Pancreas (tissue), 10 donors: ENCODE data around the gene MYO1F. TPM values are rescaled to one million over a fixed set of nuclear protein-coding genes. Genes with fewer than 3 reads are reported as not detected.
"Not testable (repeated sequence)": the region's sequence is repeated elsewhere in the genome, so short reads cannot be mapped to it uniquely, and the experiment has no call there.

ENCODE experiments used
- ATAC-seq, 4 donors: fragments of 200-7000 bp; cut with Tn5 transposase; one replicate each; pipeline versions ENCODE4 v1.8.0 to v1.9.1; 2020; ENCODE audit warnings: mild to moderate bottlenecking in 4 of 4, moderate library complexity in 4 of 4
- DNase-seq, 6 donors: peaks; one replicate each; pipeline ENCODE4 v3.0.0-alpha.2; 2020
- FAIRE-seq: peaks from 2 replicates; lab custom pipeline; 2012; peaks lifted over from hg19 to GRCh38; lab: Jason Lieb, UNC
- H3K27ac ChIP-seq, 4 donors: fragments of 200-600 bp; sonication (generic); 1 replicate in 3 of 4; 2 replicates in 1 of 4; pipeline versions ENCODE4 v1.5.0 to v1.8.0; 2020
- H3K27me3 ChIP-seq, 4 donors: fragments of 200-600 bp; one replicate each; pipeline ENCODE4 v1.8.0; 2021
- H3K36me3 ChIP-seq, 3 donors: fragments of 200-600 bp; sonication (generic) in 1 of 3; one replicate each; pipeline versions ENCODE4 v1.5.0 to v1.8.0; 2020 to 2021
- H3K4me1 ChIP-seq, 3 donors: fragments of 200-600 bp; one replicate each; pipeline ENCODE4 v1.8.0; 2021
- H3K4me3 ChIP-seq, 4 donors: fragments of 200-600 bp; sonication (generic) in 2 of 4; one replicate each; pipeline versions ENCODE4 v1.5.0 to v1.8.0; 2020 to 2021
- H3K9me3 ChIP-seq, 4 donors: fragments of 200-600 bp; one replicate each; pipeline ENCODE4 v1.8.0; 2021
- CTCF ChIP-seq, 4 donors: fragments of 200-600 bp; sonication (generic) in 3 of 4; IDR thresholded peaks; one replicate each; pipeline versions ENCODE4 v1.5.0 to v1.8.0; 2021; ENCODE audit warnings: antibody characterized with exemption in 4 of 4
- WGBS, 2 donors: extraction: QIAGEN DNeasy Blood & Tissue Kit; methylation state at CpG; one replicate each; pipeline ENCODE4 v1.1.7; 2013; 5-methylcytosine and 5-hydroxymethylcytosine counted together
- intact Hi-C, 3 donors: fragments of 100-400 bp; cut with DNase I; formaldehyde crosslinking; loops; one replicate each; pipeline versions ENCODE4 v1.11.1 to v1.14.2; 2022
- polyA plus RNA-seq, 2 donors: library from polyadenylated mRNA; stranded (reverse); fragments of 200-250 nt; gene quantifications; one replicate each; pipeline ENCODE4 v1.2.3, GENCODE V29; 2013
- total RNA-seq, 6 donors: library from RNA; stranded (reverse); fragmentation: NEBNext Ultra II Directional in 4 of 6; extraction: Animal tissue kit (Norgen Biotek cat#: 25700) in 4 of 6; gene quantifications; one replicate each; pipeline versions ENCODE4 v1.2.1 to v1.2.4, GENCODE V29; 2021 to 2023
- donor health status: healthy with polysubstance abuse.
- donor health status: DM: no; HTN: no; CAD: no; lungs with moderate emphysema.
- donor health status: DM: no; HTN: no; CAD: no.
- donor health status: control.
- donor health status: control.
- donor health status: Bipolar disorder and iron deficiency.
- donor health status: DM: yes; HTN: yes; CAD: no.
- donor health status: DM: no; HTN: no; CAD: no.
- donor health status: DM: no; HTN: no; CAD: no.
- donor health status: DM: yes; HTN: yes; CAD: no.

Gene MYO1F
- total and polyA plus RNA-seq, 8 donors, result 1.2 to 21.3 (median 4.8) TPM

GRCh38 chr19:8517551-8518442 lies 59.4 kb downstream of the MYO1F start:
- peak overlapping the region in 1 of 4 donors; percentile 28 for H3K27ac ChIP-seq
- no peaks in the 10 kb centered on the region for H3K9me3 ChIP-seq
- intact Hi-C loops, result no loop called here
- H3K4me3 ChIP-seq, result no peak overlapping the region
- H3K4me1 ChIP-seq, result peaks cover 6 to 7% (median 6%) of the 10 kb centered on the region in 3 donors
- FAIRE-seq, result no peak
- no peak for DNase-seq
- ATAC-seq, result no peak
- H3K27me3 ChIP-seq, result no peaks in the 10 kb centered on the region
- WGBS, 2 donors, result 46 to 47% methylated on average over 10 of the region's 10 CpGs
- H3K36me3 ChIP-seq, result no peaks in the 10 kb centered on the region
- no peak for TF ChIP-seq CTCF (IDR thresholded peaks at IDR 0.05)

- Histone ChIP-seq H3K9me3 (no peaks in the 10 kb centered on the region), H3K27ac (no peak overlapping the region), H3K4me3 (no peak overlapping the region), H3K36me3 (no peaks in the 10 kb centered on the region), H3K4me1 (peaks cover 6 to 8% (median 6%) of the 10 kb centered on the region in 3 donors), H3K27me3 (no peaks in the 10 kb centered on the region)
- WGBS, 2 donors, result 82 to 93% methylated on average over 11 of the region's 11 CpGs
- intact Hi-C loops, result no loop called here
- TF ChIP-seq CTCF (IDR thresholded peaks at IDR 0.05), result no peak
- ATAC-seq (no peak), FAIRE-seq (no peak), DNase-seq (no peak)
Measured at GRCh38 chr19:8515317-8515716, 61.9 kb downstream of the MYO1F start.

GRCh38 chr19:8514505-8515009 lies 62.7 kb downstream of the MYO1F start:
- H3K36me3 ChIP-seq, H3K9me3 ChIP-seq, FAIRE-seq, ATAC-seq, H3K4me1 ChIP-seq, H3K27me3 ChIP-seq, intact Hi-C loops: not testable (repeated sequence)
- Histone ChIP-seq H3K27ac (peak overlapping the region; percentile 83 to 99 (median 96)), H3K4me3 (peak overlapping the region in 3 of 4 donors; percentile 56 to 84 (median 70))
- peak in 1 of 6 donors; percentile 31 for DNase-seq
- 62 to 74% methylated on average over 21 of the region's 21 CpGs for WGBS, 2 donors

GRCh38 chr19:8513687-8514504 lies 63.3 kb downstream of the MYO1F start, which contains the start of gene ZNF414:
Gene ZNF414, minus strand, starts transcription at chr19:8514167. Its CDS starts 121 bp downstream, at chr19:8514046.
- Histone ChIP-seq H3K4me3 (peak within 1 kb of the TSS; percentile 56 to 84 (median 64)), H3K27me3 (no peaks in the 10 kb centered on the region), H3K36me3 (no peaks in the 10 kb centered on the region), H3K4me1 (peaks cover 6 to 8% (median 6%) of the 10 kb centered on the region in 3 donors), H3K27ac (peak within 1 kb of the TSS; percentile 83 to 99 (median 96)), H3K9me3 (no peaks in the 10 kb centered on the region)
- FAIRE-seq (no peak), DNase-seq (peak; percentile 93 to 99 (median 96)), ATAC-seq (peak; percentile 93 to 97 (median 96))
- 0 to 1% methylated on average over 64 to 70 of the region's 70 CpGs for WGBS, 2 donors
- intact Hi-C loops, result no loop called here
- no peak for TF ChIP-seq CTCF (IDR thresholded peaks at IDR 0.05)
